GM21576 (cell line): ENCODE measurements around the gene FMN2.
"Not testable (repeated sequence)": the region's sequence is repeated elsewhere in the genome, so short reads cannot be mapped to it uniquely, and the experiment has no call there.

Source experiments
- ATAC-seq: cut with Tn5 transposase; IDR thresholded peaks from one replicate; pipeline ENCODE4 v1.9.1; 2021; ENCODE audit warnings: mild to moderate bottlenecking, moderate library complexity; ENCODE audit not compliant: unreplicated experiment

The FMN2 gene

GRCh38 chr1:240295811-240296210, 204.1 kb downstream of the FMN2 start:
- ATAC-seq, result no peak

- no peak for ATAC-seq
Measured at GRCh38 chr1:240304466-240304865, 212.8 kb downstream of the FMN2 start.

GRCh38 chr1:240306673-240307072, 215.0 kb downstream of the FMN2 start:
- ATAC-seq, result no peak

DNA sequence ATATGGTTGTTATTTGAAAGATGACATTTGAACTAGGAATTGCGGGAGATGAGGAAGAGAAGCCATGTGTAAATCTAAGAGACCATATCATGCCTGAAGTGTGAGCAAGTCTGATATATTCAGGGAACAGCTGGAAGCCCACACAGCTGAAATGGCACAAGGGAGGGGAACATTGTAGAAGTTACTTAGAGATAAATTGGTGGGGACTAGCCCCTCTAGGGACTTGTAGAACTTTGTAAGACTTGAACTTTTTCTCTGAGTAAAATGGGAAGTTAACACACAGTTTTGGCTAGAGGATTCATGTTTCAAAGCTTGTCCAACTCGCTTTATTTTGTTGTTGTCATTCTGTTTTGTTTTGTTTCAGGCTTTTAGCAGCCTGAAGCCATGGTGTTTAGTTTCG, 216.4 kb downstream of the FMN2 start:
- no peak for ATAC-seq

DNA sequence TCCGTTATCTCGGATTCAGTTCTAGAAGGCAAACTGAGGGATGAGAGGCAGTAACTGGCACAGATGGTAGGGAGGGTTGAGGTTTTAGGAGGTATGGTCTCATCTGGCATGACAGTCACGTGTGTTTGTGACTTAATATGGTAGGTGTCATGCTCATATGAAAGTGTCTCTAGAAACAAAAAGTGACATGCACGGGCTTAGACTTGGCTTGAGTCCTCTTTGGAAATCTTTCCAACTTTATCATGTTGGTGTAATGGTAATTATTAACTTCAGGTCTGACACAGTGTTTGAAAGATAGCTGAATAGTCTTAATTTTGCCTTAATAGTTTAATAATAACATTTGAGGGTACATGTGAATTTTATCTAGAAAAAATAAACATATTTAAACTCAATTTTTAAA, 218.1 kb downstream of the FMN2 start:
- no peak for ATAC-seq

DNA sequence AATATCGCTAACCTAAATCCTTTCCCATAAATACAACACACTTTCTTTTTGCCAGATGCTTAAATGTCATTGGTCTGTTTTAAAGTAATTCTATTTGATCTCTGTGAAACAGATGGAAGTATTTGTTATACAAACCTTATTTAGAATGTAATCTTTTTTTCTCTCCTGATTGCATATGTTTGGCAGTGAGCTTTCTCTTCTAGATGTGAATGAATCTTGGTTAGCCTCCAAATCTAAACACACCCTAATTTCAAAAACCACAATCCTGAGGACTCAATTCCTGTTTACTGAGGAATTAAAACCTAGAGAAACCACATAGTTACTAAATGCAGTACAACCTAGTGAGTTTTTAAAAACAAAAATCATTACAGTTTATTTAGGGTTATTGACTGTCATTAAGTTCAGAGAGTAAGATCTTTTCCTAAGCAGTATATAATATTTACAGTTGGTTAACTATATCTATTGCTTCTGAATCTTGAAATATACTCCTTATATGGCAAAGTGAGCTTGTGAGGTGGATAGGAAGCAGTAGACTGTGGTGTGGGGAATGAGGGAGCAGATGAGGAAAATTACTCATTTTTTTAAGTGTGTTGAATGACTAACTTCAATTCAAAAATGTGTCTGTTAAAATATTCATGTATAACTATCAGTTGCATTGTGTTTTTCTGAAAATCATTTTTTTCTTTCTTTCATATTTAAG, 218.7 kb downstream of the FMN2 start:
- ATAC-seq, result no peak

- ATAC-seq, result no peak
Measured at GRCh38 chr1:240312872-240313271, 221.2 kb downstream of the FMN2 start.

DNA sequence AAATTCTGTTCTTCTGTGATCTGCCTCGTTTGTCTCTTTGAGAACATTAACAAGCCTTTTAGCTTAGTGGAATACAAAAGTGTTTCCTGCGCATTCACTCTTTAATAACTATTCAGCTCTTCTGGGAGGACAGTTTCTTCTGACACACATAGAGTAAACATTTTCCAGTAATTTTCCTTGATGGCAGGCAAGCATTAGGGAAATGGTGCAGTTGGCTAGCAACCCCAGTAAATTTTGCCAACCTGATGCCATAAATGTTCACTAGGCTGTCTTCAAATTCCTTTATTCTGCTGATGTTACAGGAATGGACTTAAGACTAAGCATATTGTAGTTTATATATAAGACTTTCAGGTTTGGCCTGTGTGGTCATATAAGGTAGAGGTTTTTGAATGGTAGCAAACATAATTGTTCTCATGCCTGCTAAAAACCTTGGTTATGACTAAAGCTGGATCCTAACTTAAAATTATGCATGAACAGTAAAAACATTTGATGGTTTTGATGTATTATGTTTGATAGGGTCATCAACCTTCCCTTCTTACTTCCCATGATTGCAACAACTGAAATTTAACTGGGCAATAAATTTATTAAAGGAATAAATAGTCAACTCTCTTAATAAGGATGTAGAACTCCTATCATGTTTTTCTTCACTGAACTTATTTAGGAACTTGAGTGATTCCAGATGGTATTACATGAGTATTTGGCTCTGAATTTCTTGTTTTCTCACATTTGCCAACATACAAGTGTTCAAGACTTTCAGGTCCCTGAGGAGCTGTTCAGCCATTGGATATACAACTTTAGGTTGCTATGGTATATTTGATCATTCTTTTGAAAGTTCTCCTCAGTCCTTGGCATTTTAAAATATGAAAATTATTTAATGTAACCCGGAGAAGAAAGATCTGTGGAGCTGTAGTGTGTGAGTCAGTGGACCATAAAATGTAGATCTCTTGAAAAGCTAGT, 223.4 kb downstream of the FMN2 start:
- no peak for ATAC-seq

- no peak for ATAC-seq
Measured at GRCh38 chr1:240319998-240320397, 228.3 kb downstream of the FMN2 start.

DNA sequence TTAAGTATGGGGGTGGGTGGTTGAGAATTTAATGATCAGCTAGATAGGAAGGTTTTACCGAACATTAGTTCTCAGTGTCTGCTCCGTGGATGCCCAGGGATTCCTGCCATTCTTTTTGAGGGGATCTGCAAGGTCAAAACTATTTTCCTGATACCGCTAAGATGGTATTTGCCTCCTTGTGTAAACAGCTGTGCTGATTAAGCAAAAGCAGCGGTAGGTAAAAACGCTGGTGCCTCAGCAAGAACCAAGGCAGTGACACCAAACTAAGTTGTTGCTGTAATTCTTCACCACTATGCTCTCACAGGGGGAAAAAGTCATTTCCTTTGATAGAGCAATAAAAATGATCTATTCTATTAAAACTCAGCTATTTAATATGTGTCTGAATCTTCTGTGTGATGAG, 229.0 kb downstream of the FMN2 start:
- ATAC-seq, result no peak

DNA sequence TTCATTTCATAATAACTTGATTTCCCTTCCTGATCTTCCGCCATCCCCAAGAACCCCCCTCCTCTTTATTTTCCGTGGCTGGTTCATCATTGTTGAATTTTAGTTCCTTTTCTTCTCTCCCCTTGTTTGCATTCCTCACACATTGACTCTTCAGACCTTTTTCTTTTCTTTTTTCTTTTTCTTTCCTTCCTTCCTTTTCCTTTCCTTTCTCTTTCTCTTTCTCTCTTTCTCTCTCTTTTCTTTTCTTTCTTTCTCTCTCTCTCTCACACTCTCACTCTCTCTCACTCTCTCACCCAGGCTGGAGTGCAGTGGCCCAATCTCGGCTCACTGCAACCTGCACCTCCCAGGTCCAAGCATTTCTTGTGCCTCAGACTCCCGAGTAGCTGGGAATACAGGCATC, 231.3 kb downstream of the FMN2 start:
- no peak for ATAC-seq

DNA sequence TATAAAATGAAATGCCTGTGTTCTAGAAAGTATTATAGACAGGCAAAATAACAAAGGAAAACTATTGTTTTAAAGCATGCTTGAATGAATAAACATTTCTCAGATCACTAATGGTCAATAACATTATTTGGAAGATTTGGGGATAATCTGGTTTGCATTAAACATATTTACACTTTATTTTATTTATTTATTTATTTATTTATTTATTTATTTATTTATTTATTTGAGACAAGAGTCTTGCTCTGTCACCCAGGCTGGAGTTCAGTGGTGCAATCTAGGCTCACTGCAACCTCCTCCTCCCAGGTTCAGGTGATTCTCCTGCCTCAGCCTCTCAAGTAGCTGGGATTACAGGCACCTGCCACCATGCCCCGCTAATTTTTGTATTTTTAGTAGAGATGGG, 236.7 kb downstream of the FMN2 start:
- ATAC-seq, result not testable (repeated sequence)

DNA sequence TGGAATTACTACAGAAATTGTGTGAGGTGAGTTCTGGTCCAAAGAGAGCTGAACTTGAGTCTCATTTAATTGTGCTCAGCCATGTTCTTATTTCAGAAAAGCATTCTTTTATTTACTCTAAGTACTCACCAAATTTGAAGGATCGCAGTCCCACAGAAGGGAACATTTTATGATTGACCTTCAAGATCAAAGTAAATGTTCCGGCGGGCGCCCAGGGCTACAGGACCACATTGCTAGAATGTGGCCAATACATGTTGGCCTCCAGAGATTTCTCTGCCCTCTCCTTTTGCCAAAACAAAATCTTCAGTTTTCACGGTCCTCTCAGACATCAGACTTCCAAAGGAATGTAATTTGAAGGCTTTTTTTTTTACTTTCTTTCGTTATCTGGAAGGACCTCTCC, 237.8 kb downstream of the FMN2 start:
- ATAC-seq, result no peak

DNA sequence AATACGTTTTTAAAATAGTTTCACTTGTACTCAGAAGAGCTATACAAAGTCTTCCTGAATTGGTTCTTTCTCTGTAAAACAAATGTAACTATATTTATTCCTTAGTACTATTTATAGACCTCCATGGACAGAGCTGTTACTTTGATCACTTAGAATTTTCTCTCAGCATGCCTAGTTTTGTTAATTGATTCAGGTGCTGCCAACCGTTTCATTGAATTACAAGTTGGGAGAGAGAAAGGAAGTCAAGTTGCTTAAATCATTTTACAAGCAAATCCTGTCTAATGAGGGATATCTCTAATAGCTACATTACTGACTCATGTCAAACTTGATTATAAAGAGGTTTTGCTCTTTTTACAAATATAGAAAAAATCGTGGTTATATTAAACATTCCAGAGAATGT, 241.0 kb downstream of the FMN2 start:
- no peak for ATAC-seq

DNA sequence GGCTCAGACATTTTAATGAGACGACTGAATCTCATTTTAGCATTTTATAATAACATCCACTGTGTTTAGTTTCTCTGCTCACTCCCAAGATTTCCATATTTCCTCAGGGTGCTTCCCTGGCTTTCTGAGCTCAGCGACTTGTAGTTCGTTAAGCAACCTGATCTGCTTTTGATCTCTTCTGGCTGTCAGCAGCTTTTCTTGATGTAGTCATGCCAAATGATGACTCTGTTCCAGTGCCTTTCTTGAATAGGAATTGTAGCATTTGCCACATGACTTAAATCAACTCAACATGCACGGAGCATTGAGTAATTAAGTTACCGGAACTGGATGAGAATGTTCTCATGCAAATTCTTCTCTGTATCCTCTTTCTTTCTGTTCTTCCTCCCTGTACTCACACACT, 246.1 kb downstream of the FMN2 start:
- no peak for ATAC-seq

DNA sequence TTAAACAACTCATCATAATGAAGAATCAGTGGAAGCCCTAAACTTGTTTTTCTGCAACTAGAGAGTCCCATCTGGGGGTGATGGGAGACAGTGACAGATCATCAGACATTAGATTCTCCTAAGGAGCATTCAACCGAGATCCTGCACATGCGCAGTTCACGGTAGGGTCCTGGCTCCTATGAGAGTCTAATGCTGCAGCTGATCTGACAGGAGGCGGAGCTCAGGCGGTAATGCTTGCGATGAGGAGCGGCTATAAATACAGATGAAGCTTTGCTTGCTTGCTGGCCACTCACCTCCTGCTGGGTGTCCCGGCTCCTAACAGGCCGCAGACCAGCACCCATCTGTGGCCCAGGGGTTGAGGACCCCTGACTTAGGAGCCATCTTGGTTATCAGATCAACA, 247.2 kb downstream of the FMN2 start:
- no peak for ATAC-seq

DNA sequence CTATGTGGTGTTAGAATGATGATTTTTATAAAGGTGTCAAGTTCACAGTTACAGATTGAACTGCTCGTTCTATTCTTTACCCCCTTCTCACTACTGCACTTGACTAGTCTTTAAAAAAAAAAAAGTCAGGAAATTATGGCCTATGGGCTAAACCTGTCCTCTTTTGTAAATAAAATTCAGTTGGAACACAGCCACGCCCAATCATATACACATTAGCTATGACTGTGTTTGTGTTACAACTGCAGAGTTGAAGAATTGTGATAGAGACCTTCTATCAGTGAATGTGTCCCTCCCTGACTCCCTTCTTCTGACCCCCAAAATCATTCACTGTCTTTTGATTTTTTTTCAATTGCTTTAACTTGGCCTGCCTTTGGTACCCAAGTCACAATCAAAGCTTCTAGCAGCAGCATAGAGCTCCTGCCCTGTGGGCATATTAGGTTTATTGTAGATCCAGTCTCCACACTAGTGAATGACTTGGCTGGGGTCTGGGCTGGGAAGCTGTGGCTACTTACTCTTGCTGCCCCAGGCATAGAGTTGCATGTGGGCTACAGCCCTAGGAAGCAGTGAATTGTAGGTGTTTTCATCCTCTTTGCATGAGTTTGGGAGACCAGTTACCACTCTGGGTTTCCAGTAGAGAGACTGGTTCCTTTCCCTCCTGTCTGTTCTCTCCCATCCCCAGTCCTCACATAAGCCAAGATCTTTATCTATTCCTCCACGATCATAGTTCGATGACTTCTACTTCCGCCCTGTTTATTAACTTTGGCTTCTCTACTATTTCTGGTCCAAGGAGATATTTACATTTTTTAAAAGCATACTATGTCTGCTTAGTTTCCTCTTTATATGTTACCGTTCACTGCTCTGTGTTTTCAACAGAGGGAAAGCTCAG, 249.9 kb downstream of the FMN2 start:
- ATAC-seq, result no peak

DNA sequence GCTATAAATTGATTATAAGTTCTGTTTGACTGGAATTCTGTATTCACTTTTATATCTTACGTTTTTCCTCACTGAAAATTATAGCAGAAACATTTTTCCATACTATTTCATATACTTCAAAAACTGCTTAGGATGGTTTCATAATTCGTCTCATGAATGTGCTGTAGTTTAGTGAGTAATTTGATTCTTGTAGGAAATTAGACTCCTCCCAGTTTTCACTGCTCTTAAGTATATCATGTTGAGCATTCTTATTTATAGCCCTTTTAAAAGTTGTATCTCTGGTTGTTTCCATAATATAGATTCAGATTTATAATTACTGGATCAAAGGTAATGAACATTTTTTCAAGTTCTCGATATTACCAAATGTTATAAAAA, 250.6 kb downstream of the FMN2 start:
- ATAC-seq, result no peak

GRCh38 chr1:240343045-240343444, 251.4 kb downstream of the FMN2 start:
- ATAC-seq, result no peak

GRCh38 chr1:240343966-240344365, 252.3 kb downstream of the FMN2 start:
- ATAC-seq, result no peak

DNA sequence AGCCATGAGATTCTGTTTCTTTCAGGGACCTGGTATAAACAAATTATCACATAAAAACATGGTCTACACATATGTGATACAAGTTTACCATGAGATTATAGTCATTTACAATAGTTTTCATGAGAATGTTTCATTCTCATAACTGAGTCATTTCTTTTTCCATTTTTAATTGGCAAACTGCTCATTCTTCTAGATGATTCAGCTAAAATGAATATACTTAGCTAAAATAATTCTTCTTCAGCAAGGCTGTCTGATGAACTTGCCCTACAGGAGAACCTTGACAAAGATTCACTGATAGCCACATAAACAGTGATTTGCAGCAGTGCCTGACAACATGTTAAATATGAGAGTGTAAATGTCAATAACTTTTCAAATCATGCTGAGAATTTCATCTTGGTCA, 253.2 kb downstream of the FMN2 start:
- no peak for ATAC-seq
